ENCODE data around the gene PHACTR3. TPM values are rescaled to one million over a fixed set of nuclear protein-coding genes. Genes with fewer than 3 reads are reported as not detected.

Gene PHACTR3
- total RNA-seq, 1 experiment from 2014 or later: not detected

GRCh38 chr20:59775687-59776055 lies 171.3 kb downstream of the PHACTR3 start:
- no peak overlapping the region for H3K4me2 ChIP-seq (ENCODE audit: low read length)
- CTCF ChIA-PET: no interaction called here
- no peak for ATAC-seq

DNA sequence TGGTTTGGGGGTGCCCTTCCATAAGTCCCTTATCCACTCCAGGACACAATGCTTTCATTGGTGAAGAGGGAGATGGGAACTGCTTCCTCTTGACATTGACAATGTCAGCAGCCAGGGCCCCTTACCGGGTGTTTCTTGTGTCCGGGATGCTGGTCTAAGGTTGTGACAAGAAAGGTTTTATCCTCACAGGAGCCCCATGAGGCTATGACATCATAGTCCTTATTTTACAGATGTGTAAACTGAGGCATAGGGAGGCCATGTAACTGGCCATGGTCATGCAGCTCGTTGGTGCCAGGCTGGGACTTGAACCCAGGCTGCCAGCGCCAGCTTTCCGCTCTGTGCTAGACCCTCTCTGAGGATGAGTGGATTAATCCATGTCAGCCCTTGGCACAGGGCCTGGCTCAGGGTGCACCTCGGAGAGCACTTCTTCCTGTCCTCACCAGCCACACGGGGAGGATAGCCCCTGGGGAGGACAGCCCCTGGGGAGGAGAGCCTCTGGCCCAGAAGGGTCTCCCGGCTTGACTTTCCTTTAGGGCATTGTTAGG lies 171.8 kb downstream of the PHACTR3 start:
- Histone ChIP-seq H3K36me3 (ENCODE audit: control insufficient read depth in 1 of 2, insufficient read depth in 2 of 2, low read length in 2 of 2) (no peaks in the 10 kb centered on the region), H3K9me2 (ENCODE audit: insufficient read depth) (no peaks in the 10 kb centered on the region), H3K4me2 (ENCODE audit: low read length) (no peak overlapping the region), H2AFZ (ENCODE audit: low read depth, low read length, poor library complexity, severe bottlenecking) (no peak overlapping the region), H3K79me2 (ENCODE audit: insufficient read depth, low read length) (no peaks in the 10 kb centered on the region), H3K4me1 (ENCODE audit: control insufficient read depth in 1 of 2, insufficient read depth in 2 of 2, low read length in 2 of 2) (peaks cover 0 to 9% of the 10 kb centered on the region in 2 experiments; a peak in 1 of 4 replicates), H3K4me3 (replicated peaks in 1 of 2; ENCODE audit: low read depth in 1 of 2, low read length in 2 of 2) (no peak overlapping the region), H3K27me3 (ENCODE audit: insufficient read depth, low read length) (no peaks in the 10 kb centered on the region), H3K27ac (ENCODE audit: low read depth, low read length) (no peak overlapping the region), H4K20me1 (ENCODE audit: insufficient read depth) (no peaks in the 10 kb centered on the region), H3K9me3 (ENCODE audit: control insufficient read depth in 1 of 2, insufficient read depth in 1 of 2, low read depth in 1 of 2, low read length in 2 of 2) (no peaks in the 10 kb centered on the region), H3K9ac (ENCODE audit: low read length) (no peak overlapping the region)
- POLR2A ChIA-PET: no interaction called here
- CTCF ChIA-PET: no interaction called here
- DNase-seq (ENCODE audit: low read depth, low spot score) (no peak), ATAC-seq (no peak)
- intact Hi-C loops (cut with micrococcal nuclease): no loop called here
- RAD21 ChIA-PET (ENCODE audit: low non-redundant PET in 1 of 2, low total read pairs in 2 of 2, uncharacterized antibody in 2 of 2, unreplicated experiment in 2 of 2): no interaction called here
- no TSS peak for BruUV-seq (replicated peaks)
- TF ChIP-seq MAX (IDR thresholded peaks at IDR 0.05) (no peak), POLR2A (IDR thresholded peaks at IDR 0.05; ENCODE audit: borderline replicate concordance, extremely low read depth, insufficient read depth, insufficient read length) (no peak), SP1 (IDR thresholded peaks at IDR 0.05; ENCODE audit: low read depth) (no peak), ZFX (IDR thresholded peaks at IDR 0.05) (no peak), ZNF274 (IDR thresholded peaks at IDR 0.05; ENCODE audit: low read depth, low read length) (no peak), YY1 (IDR thresholded peaks at IDR 0.05; ENCODE audit: extremely low read depth, insufficient replicate concordance, low read depth, low read length) (no peak), ZBTB33 (IDR thresholded peaks at IDR 0.05; ENCODE audit: extremely low read depth, insufficient replicate concordance, low read length) (no peak), FOSL1 (IDR thresholded peaks at IDR 0.05; ENCODE audit: low read depth) (no peak), JUND (IDR thresholded peaks at IDR 0.05) (no peak), RAD21 (IDR thresholded peaks at IDR 0.05; ENCODE audit: low read depth) (no peak), CEBPB (IDR thresholded peaks at IDR 0.05; ENCODE audit: low read depth) (no peak), EZH2 (IDR thresholded peaks at IDR 0.05) (no peak)
- TF ChIP-seq, protein P1, sequence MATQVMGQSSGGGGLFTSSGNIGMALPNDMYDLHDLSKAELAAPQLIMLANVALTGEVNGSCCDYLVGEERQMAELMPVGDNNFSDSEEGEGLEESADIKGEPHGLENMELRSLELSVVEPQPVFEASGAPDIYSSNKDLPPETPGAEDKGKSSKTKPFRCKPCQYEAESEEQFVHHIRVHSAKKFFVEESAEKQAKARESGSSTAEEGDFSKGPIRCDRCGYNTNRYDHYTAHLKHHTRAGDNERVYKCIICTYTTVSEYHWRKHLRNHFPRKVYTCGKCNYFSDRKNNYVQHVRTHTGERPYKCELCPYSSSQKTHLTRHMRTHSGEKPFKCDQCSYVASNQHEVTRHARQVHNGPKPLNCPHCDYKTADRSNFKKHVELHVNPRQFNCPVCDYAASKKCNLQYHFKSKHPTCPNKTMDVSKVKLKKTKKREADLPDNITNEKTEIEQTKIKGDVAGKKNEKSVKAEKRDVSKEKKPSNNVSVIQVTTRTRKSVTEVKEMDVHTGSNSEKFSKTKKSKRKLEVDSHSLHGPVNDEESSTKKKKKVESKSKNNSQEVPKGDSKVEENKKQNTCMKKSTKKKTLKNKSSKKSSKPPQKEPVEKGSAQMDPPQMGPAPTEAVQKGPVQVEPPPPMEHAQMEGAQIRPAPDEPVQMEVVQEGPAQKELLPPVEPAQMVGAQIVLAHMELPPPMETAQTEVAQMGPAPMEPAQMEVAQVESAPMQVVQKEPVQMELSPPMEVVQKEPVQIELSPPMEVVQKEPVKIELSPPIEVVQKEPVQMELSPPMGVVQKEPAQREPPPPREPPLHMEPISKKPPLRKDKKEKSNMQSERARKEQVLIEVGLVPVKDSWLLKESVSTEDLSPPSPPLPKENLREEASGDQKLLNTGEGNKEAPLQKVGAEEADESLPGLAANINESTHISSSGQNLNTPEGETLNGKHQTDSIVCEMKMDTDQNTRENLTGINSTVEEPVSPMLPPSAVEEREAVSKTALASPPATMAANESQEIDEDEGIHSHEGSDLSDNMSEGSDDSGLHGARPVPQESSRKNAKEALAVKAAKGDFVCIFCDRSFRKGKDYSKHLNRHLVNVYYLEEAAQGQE (IDR thresholded peaks at IDR 0.05; ENCODE audit: low read depth): no peak
- TF ChIP-seq, protein P2, sequence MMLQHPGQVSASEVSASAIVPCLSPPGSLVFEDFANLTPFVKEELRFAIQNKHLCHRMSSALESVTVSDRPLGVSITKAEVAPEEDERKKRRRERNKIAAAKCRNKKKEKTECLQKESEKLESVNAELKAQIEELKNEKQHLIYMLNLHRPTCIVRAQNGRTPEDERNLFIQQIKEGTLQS (IDR thresholded peaks at IDR 0.05): no peak

More at GRCh38 chr20:59775687-59776055, 171.3 kb downstream of the PHACTR3 start:
- Histone ChIP-seq H3K79me2 (ENCODE audit: insufficient read depth, low read length) (no peaks in the 10 kb centered on the region), H3K4me1 (ENCODE audit: control insufficient read depth in 1 of 2, insufficient read depth in 2 of 2, low read length in 2 of 2) (peaks cover 0 to 14% of the 10 kb centered on the region in 2 experiments; a peak in 2 of 4 replicates), H3K27me3 (ENCODE audit: insufficient read depth, low read length) (no peaks in the 10 kb centered on the region), H3K4me3 (replicated peaks in 1 of 2; ENCODE audit: low read depth in 1 of 2, low read length in 2 of 2) (no peak overlapping the region), H3K36me3 (ENCODE audit: control insufficient read depth in 1 of 2, insufficient read depth in 2 of 2, low read length in 2 of 2) (no peaks in the 10 kb centered on the region), H3K9me3 (ENCODE audit: control insufficient read depth in 1 of 2, insufficient read depth in 1 of 2, low read depth in 1 of 2, low read length in 2 of 2) (no peaks in the 10 kb centered on the region), H3K9ac (ENCODE audit: low read length) (no peak overlapping the region), H3K27ac (ENCODE audit: low read depth, low read length) (no peak overlapping the region), H3K9me2 (ENCODE audit: insufficient read depth) (no peaks in the 10 kb centered on the region), H4K20me1 (ENCODE audit: insufficient read depth) (no peaks in the 10 kb centered on the region), H2AFZ (ENCODE audit: low read depth, low read length, poor library complexity, severe bottlenecking) (no peak overlapping the region)
- DNase-seq (ENCODE audit: low read depth, low spot score): no peak
- TF ChIP-seq, protein P2 (IDR thresholded peaks at IDR 0.05): no peak
- no peak for TF ChIP-seq RAD21 (IDR thresholded peaks at IDR 0.05; ENCODE audit: low read depth)
- TF ChIP-seq CBX3 (IDR thresholded peaks at IDR 0.05; ENCODE audit: low read depth): no peak
- TF ChIP-seq POLR2AphosphoS5 (IDR thresholded peaks at IDR 0.05; ENCODE audit: low read depth, low read length): no peak
- no TSS peak for BruUV-seq (replicated peaks)
- RAD21 ChIA-PET (ENCODE audit: low non-redundant PET in 1 of 2, low total read pairs in 2 of 2, uncharacterized antibody in 2 of 2, unreplicated experiment in 2 of 2): no interaction called here
- intact Hi-C loops (cut with micrococcal nuclease): no loop called here
- POLR2A ChIA-PET: no interaction called here

Data from HCT116 (cell line).